ENCODE results near the gene SYNM.

SYNM gene

DNA sequence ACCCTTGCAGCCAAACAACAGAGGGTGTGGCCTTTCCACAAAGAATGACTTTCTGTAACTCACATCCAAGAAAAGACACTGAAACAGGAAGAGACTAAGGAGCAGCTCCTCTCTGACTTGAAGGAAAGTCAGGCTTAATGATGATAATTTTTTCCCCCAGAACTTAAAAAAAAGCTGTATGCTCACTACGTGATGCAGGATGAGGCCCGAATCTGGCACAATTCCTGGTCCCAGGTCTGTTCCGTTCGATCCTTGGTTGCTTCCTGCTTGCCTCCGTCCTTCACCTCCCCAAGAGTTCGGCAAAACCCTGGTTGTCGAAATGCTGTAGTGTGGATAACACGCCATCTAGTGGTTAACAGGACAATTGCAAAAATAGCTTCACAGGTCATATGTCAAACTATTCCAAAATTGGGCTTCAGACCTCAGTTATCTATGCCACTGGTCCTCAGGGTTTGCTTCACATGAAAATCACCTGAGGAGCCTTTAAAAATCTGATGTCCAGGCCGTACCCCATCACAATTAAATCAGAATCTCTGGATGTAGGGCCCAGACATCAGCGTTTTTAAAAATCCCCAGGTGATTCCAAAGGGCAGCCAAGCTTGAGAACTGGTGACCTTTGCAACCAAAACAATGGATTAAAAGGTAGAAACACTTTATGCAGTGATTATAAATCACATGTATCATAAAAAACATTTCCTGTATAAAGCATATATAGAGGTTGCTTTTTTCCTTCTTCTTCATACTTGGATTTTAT is 28.1 kb upstream of the SYNM start:
- peak overlapping the region in 4 of 7 experiments; percentile 9 to 29 (median 24) for H3K4me3 ChIP-seq
- peak overlapping the region in 4 of 21 experiments; percentile 21 to 49 (median 33) for H3K27ac ChIP-seq

DNA sequence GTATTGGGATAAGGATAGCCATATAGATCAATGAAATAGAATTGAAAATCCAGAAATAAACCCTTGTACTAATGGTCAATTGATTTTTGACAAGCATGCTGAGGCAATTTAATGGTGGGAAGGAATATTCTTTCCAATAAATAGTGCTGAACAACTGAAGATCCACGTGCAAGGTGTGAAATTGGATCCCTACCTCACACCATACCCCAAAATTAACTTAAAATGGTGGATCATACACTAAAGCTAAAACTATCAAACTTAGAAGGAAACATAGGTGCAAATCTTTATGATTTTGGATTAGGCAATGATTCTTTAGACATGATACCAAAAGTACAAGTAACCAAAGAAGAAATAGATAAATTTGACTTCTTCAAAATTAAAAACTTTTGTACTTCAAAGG is 22.1 kb upstream of the SYNM start:
- no peak overlapping the region for H3K4me3 ChIP-seq
- no peak overlapping the region for H3K27ac ChIP-seq

DNA sequence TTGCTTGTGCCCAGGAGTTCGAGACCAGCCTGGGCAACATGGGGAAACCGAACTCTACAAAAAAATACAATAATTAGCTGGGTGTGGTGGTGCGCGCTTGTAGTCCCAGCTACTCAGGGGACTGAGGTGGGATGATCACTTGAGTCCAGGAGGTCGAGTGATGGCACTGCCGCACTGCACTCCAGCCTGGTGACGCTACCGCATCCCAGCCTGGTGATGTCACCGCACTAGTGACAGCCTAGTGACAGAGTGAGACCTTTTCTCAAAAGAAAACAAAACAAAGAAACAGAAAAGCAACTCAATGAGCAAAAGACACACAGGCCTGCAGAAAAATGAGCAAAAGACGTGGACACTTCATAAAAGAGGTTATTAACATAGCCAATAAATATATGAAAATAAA is 19.9 kb upstream of the SYNM start:
- Histone ChIP-seq H3K4me3 (no peak overlapping the region), H3K27ac (no peak overlapping the region)

DNA sequence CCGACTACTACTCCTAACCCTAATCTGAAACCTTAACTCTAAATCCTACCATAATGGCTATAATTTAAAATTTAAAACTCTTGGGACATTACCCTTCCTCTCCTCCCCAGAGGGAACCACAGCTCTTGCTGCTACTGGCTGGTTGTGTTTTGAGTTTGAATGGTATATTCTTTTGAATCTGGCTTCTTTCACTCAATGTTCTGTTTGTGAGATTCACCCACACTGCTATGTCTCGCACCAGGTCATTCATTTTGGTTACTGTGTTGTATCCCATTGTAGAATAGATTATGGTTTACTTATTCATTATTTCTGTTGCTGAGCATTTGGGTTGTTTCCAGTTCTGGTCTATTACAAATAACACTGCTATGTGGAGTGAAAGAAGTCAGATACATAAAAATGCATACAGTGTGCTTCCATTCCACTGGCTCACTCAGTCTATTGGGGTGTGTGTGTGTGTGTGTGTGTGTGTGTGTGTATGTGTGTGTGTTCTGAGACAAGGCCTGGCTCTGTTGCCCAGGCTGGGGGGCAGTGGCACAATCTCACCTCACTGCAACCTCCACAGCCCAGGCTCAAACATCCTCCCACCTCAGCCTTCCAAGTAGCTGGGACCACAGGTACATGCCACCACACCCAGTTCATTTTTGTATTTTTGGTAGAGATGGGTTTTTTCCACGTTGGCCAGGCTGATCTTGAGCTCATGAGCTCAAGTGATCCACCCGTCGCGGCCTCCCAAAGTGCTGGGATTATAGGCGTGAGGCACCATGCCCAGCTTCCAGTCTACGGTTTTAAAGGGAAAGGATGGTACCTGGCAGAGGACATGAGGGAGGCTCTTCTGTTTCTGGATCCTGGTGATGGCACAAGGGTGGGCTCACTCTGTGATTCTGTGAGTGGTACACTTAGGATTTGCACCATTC is 19.2 kb upstream of the SYNM start:
- H3K27ac ChIP-seq: no peak overlapping the region

DNA sequence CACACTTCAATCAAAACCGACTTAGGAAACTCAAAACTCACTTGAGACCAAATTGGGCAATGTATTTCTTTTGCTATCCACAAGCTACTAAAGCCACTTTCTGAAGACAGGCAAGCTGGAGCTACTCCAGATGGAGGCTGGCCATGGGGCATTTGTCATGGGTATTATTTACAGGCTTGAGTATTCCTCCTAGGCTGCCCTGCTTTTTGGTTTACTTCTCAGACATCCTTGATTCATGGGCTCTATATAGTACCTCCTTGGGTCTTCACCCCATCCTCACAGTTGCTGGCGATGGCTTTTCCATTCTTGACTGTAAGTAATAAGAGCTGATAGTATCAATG is 18.6 kb upstream of the SYNM start:
- no peak overlapping the region for H3K4me3 ChIP-seq
- no peak overlapping the region for H3K27ac ChIP-seq

More for the DNA sequence above, 19.2 kb upstream of the SYNM start:
- H3K4me3 ChIP-seq: no peak overlapping the region

DNA sequence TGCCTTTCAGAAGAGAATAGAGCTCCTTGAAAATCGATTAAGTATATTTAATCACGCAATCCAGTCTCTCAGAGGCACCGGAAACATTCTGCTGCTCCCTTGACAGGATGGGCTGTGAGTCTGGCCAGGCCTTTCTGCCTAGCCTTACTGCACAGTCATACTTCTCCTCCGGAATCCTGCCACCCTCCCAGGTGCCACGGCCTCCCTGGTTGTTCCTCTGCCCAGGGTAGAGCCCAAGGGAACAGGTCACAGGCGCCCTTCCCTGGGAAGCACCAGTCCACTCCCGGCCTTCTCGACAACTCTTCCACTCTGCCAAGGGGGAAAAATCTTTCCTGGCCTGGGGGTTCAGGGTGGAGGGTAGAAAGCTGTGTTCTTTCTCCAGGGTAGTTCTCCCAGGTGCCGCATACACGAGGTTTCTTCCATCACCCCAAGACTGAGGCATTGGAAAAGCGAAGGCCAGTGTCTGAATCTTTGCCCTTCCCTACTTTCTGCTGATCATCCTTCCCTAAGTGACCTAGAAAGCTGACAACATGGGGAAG is 17.4 kb upstream of the SYNM start:
- H3K4me3 ChIP-seq: no peak overlapping the region
- no peak overlapping the region for H3K27ac ChIP-seq

DNA sequence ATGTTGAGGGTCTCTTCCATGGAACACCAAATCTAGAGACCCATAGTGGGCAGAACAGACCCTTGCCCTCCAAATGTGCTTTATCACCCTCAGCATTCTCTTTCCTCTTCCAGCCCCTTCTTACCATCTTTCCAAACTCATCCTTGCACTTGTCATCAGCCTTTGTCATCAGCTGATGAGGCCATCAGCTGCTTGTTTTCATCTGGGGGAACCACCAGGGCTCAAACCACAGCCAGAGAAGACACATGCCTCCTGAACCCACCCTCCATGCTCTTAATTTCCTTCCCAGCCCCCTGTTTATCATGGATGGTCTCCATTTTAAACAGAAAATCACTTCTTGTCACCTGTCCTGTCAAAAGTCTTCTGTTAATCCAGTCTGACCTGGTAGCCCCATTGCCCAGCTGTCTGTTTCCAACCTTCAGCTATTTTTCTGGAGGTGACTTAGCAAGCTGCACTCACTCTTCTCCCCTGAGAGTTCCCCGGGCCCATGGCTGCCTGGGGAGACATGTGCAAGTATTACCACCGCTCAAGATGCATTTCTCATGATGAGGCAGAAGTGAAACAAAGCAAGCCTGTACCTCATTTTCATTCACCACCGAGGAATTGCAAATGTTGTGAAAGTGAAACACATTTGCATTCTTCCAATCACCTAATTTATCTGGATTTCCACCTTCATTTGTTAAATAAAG is 14.7 kb upstream of the SYNM start:
- Histone ChIP-seq H3K4me3 (no peak overlapping the region), H3K27ac (peak overlapping the region in 1 of 21 experiments; percentile 12)

DNA sequence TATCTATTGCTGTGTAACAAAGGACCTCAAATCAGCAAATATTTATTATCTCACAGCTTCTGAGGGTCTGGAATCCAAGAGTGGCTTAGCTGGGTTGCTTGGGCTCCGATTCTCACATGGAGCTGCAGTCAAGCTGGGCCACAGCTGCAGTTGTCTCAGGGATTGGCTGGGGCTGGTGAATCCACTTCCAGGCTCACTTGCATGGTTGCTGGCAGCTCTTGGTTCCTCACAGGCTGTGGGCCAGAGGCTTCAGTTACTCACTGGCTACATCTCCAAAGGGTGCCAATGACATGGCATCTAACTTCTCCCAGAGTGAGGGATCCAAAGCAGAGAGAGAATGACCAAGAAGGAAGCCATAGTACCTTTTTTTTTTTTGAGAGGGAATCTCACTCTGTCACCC is 13.9 kb upstream of the SYNM start:
- no peak overlapping the region for H3K4me3 ChIP-seq

DNA sequence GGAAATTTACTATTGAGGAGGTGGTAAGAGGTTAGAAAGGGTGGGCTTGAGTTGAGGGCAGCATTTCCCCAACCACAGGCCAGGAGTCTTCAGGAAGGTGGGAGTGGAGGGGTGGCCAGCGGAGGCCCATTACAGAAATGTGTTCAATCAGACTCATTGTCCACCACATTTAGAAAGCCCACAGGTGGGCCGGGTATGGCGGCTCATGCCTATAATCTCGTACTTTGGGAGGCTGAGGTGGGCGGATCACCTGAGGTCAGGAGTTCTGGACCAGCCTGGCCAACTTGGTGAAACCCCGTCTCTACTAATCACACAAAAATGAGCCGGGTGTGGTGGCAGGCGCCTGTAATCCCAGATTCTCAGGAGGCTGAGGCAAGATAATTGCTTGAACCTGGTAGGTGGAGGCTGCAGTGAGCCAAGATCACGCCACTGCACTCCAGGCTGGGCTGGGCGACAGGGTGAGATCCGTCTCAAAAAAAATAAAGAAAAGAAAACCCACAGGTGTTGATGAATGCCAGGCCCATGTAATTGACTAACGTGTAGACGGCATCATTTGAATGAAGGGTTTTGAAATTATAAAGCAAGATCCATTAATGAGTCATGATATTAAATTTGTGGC is 12.2 kb upstream of the SYNM start:
- Histone ChIP-seq H3K27ac (no peak overlapping the region), H3K4me3 (no peak overlapping the region)

More for the DNA sequence above, 13.9 kb upstream of the SYNM start:
- peak overlapping the region in 1 of 21 experiments; percentile 12 for H3K27ac ChIP-seq

DNA sequence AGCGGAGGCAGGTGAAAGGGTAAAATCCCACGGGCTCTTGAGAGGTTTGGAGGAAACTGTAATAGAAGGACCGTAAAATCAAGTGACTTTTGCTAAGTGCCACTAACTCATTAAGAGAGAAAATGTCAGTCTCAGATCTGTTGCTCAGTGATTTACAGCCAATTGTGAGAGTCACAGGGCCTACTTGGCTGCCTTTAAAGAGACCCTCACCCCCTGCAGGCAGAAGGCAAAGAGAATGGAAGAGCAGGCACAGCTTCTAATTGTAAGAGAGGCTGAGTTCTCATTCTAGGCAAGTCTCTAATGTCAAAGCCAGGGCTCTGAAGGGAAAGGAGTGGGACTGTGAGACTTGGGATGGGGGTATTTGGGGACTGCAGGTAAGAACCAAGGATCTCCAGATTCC is 9.3 kb upstream of the SYNM start:
- H3K27ac ChIP-seq: no peak overlapping the region

DNA sequence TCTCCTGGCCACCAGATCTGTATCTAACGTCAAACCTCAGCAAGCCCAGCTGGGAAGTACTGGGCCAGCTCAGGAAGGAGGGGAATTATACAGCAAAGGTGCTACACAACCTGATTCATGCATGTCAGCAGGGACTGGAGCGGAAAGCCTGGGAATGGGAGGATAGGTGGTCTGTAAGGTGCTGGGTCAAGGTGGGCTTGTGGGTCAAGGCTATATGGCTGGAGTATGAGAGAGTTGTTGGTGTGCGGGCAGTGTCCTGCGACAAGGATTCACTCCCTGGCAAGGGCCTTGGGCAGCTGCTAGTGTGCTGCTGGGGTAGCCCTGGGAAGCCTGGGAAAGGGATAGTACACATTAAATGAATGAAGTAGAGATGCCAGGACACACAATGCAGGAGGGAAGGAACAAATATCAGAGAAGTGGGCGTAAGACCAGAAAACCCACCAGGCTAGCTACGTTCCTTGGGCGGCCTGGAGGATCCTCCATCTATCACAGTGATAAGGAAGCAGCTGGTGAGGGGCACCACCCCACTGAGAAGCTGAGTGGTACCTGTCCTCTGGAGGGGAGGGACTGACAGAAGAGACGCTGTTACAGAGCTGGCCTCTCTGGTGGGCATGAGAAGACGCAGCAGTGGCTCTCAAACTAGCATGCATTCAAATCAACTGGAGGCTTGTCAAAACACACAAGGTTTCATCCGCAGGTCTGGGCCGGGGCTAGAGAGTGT is 8.5 kb upstream of the SYNM start:
- H3K27ac ChIP-seq: no peak overlapping the region

More for the DNA sequence above, 9.3 kb upstream of the SYNM start:
- H3K4me3 ChIP-seq: no peak overlapping the region

DNA sequence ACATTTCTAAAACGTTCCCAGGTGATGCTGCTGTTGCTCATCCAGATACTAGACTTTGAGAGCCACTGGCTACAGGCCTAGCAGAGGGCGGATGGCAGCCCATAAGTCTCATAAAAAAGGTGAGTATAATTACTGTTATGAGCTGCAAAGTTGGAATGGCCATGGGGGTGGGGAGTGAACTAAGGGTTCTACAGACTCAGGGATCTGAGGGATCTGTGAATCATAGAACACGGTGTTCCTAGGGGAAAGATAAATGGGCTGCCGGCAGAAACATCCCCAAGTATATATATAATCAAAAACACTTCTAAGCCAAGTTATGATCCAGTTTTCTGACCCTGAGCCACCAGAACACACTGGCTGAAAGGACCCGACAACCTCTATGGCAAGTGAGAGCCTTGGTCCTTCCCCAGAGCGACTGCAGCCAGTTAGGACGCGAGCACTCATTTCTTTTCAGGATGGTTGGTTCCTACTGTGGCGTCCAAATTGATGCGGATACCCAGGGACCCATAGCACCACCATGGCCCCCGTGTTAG is 7.9 kb upstream of the SYNM start:
- no peak overlapping the region for H3K27ac ChIP-seq
- no peak overlapping the region for H3K4me3 ChIP-seq

More for the DNA sequence above, 8.5 kb upstream of the SYNM start:
- H3K4me3 ChIP-seq: no peak overlapping the region

DNA sequence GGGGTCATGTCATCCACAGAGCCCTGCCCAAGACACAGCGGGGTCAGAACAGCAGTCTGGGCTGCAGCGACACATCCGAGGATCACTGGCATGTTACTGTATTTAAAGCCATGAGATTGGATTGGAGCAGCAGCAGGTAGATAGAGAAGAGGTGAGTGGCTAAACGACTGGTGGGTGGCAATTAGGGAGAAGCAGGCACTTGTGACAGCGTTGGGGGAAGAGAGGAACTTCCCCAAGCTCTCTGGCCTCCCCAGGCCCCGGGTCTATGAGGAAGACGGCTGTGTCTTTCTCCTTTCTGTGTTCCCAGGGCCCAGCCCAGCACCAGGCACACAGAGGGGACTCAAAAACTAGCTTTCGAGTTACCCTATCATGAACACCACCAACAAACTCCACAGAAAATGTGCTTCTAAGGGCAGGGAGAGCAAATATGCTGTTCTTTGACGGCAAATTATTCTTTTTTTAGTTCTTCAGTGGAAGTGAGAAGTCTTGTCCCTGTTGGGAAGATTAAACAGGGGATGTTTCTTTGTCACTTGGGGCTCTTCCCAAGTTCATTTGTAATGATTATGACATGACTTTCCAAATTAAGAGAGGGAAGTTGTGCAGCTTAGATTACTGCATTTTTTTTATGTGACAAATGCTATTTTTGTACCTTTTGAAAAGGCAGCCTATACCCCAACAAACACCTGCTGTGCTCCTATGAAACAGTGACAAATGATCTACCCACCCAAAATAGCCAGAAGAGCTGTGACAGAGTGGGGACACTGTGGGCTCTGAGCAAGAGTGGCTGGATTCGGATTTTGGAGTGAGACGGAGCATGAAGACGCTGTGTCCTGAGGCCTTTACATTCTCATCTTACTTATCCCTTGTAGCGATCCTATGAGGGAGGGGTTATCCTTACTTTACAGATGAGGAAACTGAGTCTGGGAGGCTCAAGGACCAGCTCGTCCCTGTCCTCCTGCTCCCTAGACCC is 7.2 kb upstream of the SYNM start:
- Histone ChIP-seq H3K27ac (no peak overlapping the region), H3K4me3 (no peak overlapping the region)

DNA sequence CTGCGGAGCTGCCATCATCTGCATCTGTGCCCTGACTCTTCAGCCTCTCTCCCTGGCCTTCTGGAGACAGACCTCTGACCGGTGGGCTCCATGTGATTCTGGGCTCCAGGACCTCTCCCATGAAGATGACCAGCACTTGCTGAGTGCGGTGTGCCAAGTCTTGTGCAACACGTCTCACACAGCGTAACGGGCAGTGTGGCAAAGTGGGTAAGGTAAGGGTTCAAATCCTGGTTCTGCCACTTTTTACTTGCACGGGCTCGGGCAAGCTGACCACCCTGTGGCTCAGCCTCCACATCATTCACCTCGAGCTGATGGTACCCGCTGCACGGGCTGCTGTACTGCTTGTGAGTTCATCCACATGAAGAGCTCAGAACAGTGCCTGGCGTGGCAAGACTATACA is 6.5 kb upstream of the SYNM start:
- no peak overlapping the region for H3K27ac ChIP-seq
- H3K4me3 ChIP-seq: no peak overlapping the region

DNA sequence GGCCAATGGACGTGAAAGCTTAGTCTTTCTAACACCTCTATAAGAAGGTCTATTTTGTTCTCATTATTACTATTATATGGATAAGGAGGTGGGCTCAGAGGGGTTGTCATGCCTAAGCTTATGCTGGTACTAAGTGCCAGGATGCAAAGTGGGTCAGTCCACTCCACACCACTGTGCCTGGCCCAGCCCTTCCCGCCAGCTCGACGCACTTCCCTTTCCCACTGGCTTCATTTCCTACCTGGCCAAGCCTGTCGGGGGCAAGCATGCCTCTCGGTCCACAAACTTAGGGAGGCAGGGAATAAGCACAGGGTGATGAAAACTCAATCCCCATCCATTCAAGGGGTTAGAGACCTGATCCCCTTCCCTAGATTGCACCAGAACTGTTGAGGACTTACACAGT is 5.9 kb upstream of the SYNM start:
- no peak overlapping the region for H3K27ac ChIP-seq
- no peak overlapping the region for H3K4me3 ChIP-seq

DNA sequence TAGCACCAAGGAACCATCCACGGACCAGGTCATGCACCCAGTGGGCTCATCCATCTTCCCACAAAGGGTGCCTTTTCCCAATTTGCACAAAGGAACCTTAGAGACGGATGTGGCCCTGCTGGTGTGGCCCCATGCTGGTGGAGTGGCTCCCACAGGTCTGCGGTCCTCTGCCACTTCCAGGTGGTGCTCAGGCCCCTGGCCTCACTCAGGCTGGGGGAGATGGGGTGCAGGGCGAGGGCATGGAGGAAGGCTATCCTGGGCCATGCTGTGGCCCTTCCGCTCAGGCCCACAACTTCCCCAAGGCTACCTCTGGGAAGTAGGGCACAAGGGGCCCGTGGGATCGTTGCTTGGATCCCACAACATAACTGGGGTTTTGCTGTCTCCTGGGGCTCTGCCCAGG is 5.2 kb upstream of the SYNM start:
- Histone ChIP-seq H3K27ac (no peak overlapping the region), H3K4me3 (no peak overlapping the region)

DNA sequence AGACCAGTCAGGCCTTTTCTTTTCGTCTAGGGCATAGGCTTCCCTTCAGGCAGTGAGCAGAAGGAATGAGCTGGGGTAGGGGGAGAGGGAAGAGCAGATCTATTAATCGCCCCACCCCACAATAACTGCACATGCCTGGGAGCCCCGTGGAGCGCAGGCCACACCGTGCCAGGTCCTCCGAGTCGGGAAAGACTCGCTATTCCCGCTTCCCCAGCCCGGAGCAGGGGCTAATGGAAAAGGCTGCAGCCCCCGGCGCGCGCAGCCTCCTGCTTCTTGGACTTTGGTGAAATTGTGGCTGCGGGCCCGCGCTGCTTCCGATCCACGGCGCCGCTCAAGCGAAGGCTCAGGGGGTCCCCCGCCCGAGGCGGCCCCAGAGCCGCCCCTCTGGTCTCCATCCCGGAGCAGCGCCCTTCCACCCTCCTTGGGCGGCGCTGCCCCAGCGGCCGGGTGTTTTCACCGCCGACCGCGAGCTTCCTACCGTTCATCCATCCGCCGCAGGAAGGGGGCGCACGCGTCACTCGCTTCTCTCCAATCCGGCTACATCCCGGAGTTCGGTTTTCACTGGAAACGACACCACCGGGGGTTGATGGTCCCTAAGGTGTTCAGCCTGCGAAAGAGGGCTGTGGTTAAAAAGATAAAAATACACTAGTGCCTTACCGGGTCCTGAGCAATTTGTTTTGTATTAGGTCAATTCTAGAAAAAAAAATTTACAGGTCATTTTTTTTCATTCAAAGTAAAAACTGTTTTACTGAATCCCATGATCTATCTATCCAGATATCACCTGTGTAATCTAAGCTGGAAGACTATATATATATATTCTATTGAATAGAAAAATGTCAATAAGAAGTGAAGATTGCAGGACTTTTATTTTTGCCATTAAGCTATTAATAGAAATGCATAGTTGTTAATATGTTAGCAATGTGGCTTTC is 4.4 kb upstream of the SYNM start:
- H3K27ac ChIP-seq: peak overlapping the region in 1 of 21 experiments; percentile 22
- H3K4me3 ChIP-seq: peak overlapping the region in 3 of 7 experiments; percentile 4 to 14 (median 12)
